ENCODE data around the gene SPATA31D4. TPM values are rescaled to one million over a fixed set of nuclear protein-coding genes. Genes with fewer than 3 reads are reported as not detected.
"Not testable (repeated sequence)": the region's sequence is repeated elsewhere in the genome, so short reads cannot be mapped to it uniquely, and the experiment has no call there.

SPATA31D4 gene
- total RNA-seq, 1 donor from 2014 or later, result not detected

GRCh38 chr9:81912135-81912534 is 16.1 kb upstream of the SPATA31D4 start:
- H3K36me3 Mint-ChIP-seq (ENCODE audit: low read depth), result no peaks in the 10 kb centered on the region
- no peaks in the 10 kb centered on the region for H3K27me3 Mint-ChIP-seq (ENCODE audit: insufficient read depth)
- H3K4me3 Mint-ChIP-seq, result no peak overlapping the region
- intact Hi-C loops (cut with micrococcal nuclease), result no loop called here
- H3K4me1 Mint-ChIP-seq (ENCODE audit: low read depth), result no peaks in the 10 kb centered on the region
- no peak overlapping the region for H3K27ac Mint-ChIP-seq
- H3K9me3 Mint-ChIP-seq, result peaks cover 8% of the 10 kb centered on the region
- DNase-seq (ENCODE audit: low spot score), result no peak

GRCh38 chr9:81915801-81916505 is 12.3 kb upstream of the SPATA31D4 start:
- H3K4me1 Mint-ChIP-seq (ENCODE audit: low read depth), result no peaks in the 10 kb centered on the region

GRCh38 chr9:81918507-81918906 is 9.7 kb upstream of the SPATA31D4 start:
- H3K9me3 Mint-ChIP-seq; H3K27me3 Mint-ChIP-seq (ENCODE audit: insufficient read depth); H3K27ac Mint-ChIP-seq; H3K4me3 Mint-ChIP-seq; DNase-seq (ENCODE audit: low spot score); H3K4me1 Mint-ChIP-seq (ENCODE audit: low read depth); intact Hi-C loops (cut with micrococcal nuclease); H3K36me3 Mint-ChIP-seq (ENCODE audit: low read depth): not testable (repeated sequence)

More at GRCh38 chr9:81915801-81916505, 12.3 kb upstream of the SPATA31D4 start:
- Mint-ChIP-seq H3K27ac (no peak overlapping the region), H3K36me3 (ENCODE audit: low read depth) (no peaks in the 10 kb centered on the region), H3K4me3 (no peak overlapping the region), H3K27me3 (ENCODE audit: insufficient read depth) (no peaks in the 10 kb centered on the region), H3K9me3 (peaks cover 8% of the 10 kb centered on the region)
- intact Hi-C loops (cut with micrococcal nuclease), result no loop called here
- DNase-seq (ENCODE audit: low spot score), result no peak

GRCh38 chr9:81930147-81930546 is 1.9 kb downstream of the SPATA31D4 start:
- H3K36me3 Mint-ChIP-seq (ENCODE audit: low read depth); intact Hi-C loops (cut with micrococcal nuclease); DNase-seq (ENCODE audit: low spot score); H3K27ac Mint-ChIP-seq; H3K9me3 Mint-ChIP-seq; H3K4me1 Mint-ChIP-seq (ENCODE audit: low read depth); H3K27me3 Mint-ChIP-seq (ENCODE audit: insufficient read depth); H3K4me3 Mint-ChIP-seq: not testable (repeated sequence)

- H3K4me3 Mint-ChIP-seq; H3K27ac Mint-ChIP-seq; H3K36me3 Mint-ChIP-seq (ENCODE audit: low read depth); H3K4me1 Mint-ChIP-seq (ENCODE audit: low read depth); H3K27me3 Mint-ChIP-seq (ENCODE audit: insufficient read depth); H3K9me3 Mint-ChIP-seq; intact Hi-C loops (cut with micrococcal nuclease); DNase-seq (ENCODE audit: low spot score): not testable (repeated sequence)
Measured at GRCh38 chr9:81933547-81933946, 5.3 kb downstream of the SPATA31D4 start.

- H3K9me3 Mint-ChIP-seq; H3K4me3 Mint-ChIP-seq; H3K27ac Mint-ChIP-seq; DNase-seq (ENCODE audit: low spot score); H3K36me3 Mint-ChIP-seq (ENCODE audit: low read depth); H3K27me3 Mint-ChIP-seq (ENCODE audit: insufficient read depth); intact Hi-C loops (cut with micrococcal nuclease); H3K4me1 Mint-ChIP-seq (ENCODE audit: low read depth): not testable (repeated sequence)
Measured at GRCh38 chr9:81943393-81943792, 15.2 kb downstream of the SPATA31D4 start, which contains the start of gene SPATA31D3. SPATA31D3 (plus strand) TSS chr9:81943500; CDS start chr9:81943586, 86 bp downstream.

GRCh38 chr9:81948650-81949049 is 20.4 kb downstream of the SPATA31D4 start:
- DNase-seq (ENCODE audit: low spot score); H3K27ac Mint-ChIP-seq; H3K4me1 Mint-ChIP-seq (ENCODE audit: low read depth); H3K27me3 Mint-ChIP-seq (ENCODE audit: insufficient read depth); H3K36me3 Mint-ChIP-seq (ENCODE audit: low read depth); H3K4me3 Mint-ChIP-seq; intact Hi-C loops (cut with micrococcal nuclease); H3K9me3 Mint-ChIP-seq: not testable (repeated sequence)

GRCh38 chr9:81953096-81953495 is 24.9 kb downstream of the SPATA31D4 start:
- intact Hi-C loops (cut with micrococcal nuclease), result no loop called here
- Mint-ChIP-seq H3K4me3 (no peak overlapping the region), H3K4me1 (ENCODE audit: low read depth) (no peaks in the 10 kb centered on the region), H3K27ac (no peak overlapping the region), H3K9me3 (peaks cover 28% of the 10 kb centered on the region), H3K27me3 (ENCODE audit: insufficient read depth) (no peaks in the 10 kb centered on the region), H3K36me3 (ENCODE audit: low read depth) (peaks cover 2% of the 10 kb centered on the region)
- DNase-seq (ENCODE audit: low spot score), result no peak

GRCh38 chr9:81955625-81956024 is 27.4 kb downstream of the SPATA31D4 start:
- peaks cover 2% of the 10 kb centered on the region for H3K36me3 Mint-ChIP-seq (ENCODE audit: low read depth)
- H3K27me3 Mint-ChIP-seq (ENCODE audit: insufficient read depth), result no peaks in the 10 kb centered on the region
- no peak overlapping the region for H3K27ac Mint-ChIP-seq
- no peaks in the 10 kb centered on the region for H3K4me1 Mint-ChIP-seq (ENCODE audit: low read depth)
- H3K4me3 Mint-ChIP-seq, result no peak overlapping the region
- H3K9me3 Mint-ChIP-seq, result peaks cover 28% of the 10 kb centered on the region
- no peak for DNase-seq (ENCODE audit: low spot score)
- intact Hi-C loops (cut with micrococcal nuclease), result no loop called here

- no peaks in the 10 kb centered on the region for H3K36me3 Mint-ChIP-seq (ENCODE audit: low read depth)
- no peaks in the 10 kb centered on the region for H3K27me3 Mint-ChIP-seq (ENCODE audit: insufficient read depth)
- intact Hi-C loops (cut with micrococcal nuclease), result no loop called here
- DNase-seq (ENCODE audit: low spot score), result no peak
- H3K4me3 Mint-ChIP-seq, result no peak overlapping the region
- H3K9me3 Mint-ChIP-seq, result peaks cover 6% of the 10 kb centered on the region
- no peak overlapping the region for H3K27ac Mint-ChIP-seq
- no peaks in the 10 kb centered on the region for H3K4me1 Mint-ChIP-seq (ENCODE audit: low read depth)
Measured at GRCh38 chr9:81964218-81965171, 36.3 kb downstream of the SPATA31D4 start.

GRCh38 chr9:81968026-81968425 is 39.8 kb downstream of the SPATA31D4 start:
- Mint-ChIP-seq H3K4me1 (ENCODE audit: low read depth) (no peaks in the 10 kb centered on the region), H3K27me3 (ENCODE audit: insufficient read depth) (no peaks in the 10 kb centered on the region), H3K27ac (no peak overlapping the region), H3K4me3 (no peak overlapping the region), H3K36me3 (ENCODE audit: low read depth) (no peaks in the 10 kb centered on the region), H3K9me3 (peaks cover 6% of the 10 kb centered on the region)
- intact Hi-C loops (cut with micrococcal nuclease), result no loop called here
- DNase-seq (ENCODE audit: low spot score), result no peak

- Mint-ChIP-seq H3K27ac (no peak overlapping the region), H3K4me1 (ENCODE audit: low read depth) (no peaks in the 10 kb centered on the region), H3K36me3 (ENCODE audit: low read depth) (no peaks in the 10 kb centered on the region), H3K27me3 (ENCODE audit: insufficient read depth) (no peaks in the 10 kb centered on the region), H3K9me3 (peaks cover 6% of the 10 kb centered on the region), H3K4me3 (no peak overlapping the region)
- intact Hi-C loops (cut with micrococcal nuclease), result no loop called here
- no peak for DNase-seq (ENCODE audit: low spot score)
Measured at GRCh38 chr9:81969971-81970370, 41.7 kb downstream of the SPATA31D4 start.

GRCh38 chr9:81971727-81972126 is 43.5 kb downstream of the SPATA31D4 start:
- intact Hi-C loops (cut with micrococcal nuclease), result no loop called here
- DNase-seq (ENCODE audit: low spot score), result no peak
- H3K4me1 Mint-ChIP-seq (ENCODE audit: low read depth), result no peaks in the 10 kb centered on the region
- H3K27ac Mint-ChIP-seq, result no peak overlapping the region
- no peaks in the 10 kb centered on the region for H3K27me3 Mint-ChIP-seq (ENCODE audit: insufficient read depth)
- no peak overlapping the region for H3K4me3 Mint-ChIP-seq
- peaks cover 9% of the 10 kb centered on the region for H3K9me3 Mint-ChIP-seq
- H3K36me3 Mint-ChIP-seq (ENCODE audit: low read depth), result no peaks in the 10 kb centered on the region
